PC-3 (cell line): ENCODE data around the gene TRIP11.

Experiments
- EZH2 ChIP-seq: fragments of 300-600 bp; sonication (generic); IDR thresholded peaks from one replicate; pipeline ENCODE4 v1.6.1; 2017; ENCODE audit warnings: antibody characterized with exemption, mild to moderate bottlenecking, low read length; ENCODE audit not compliant: unreplicated experiment
- TF ChIP-seq, protein P1 (sequence below): fragments of 300-600 bp; sonication (generic); conservative IDR thresholded peaks from 2 replicates; pipeline ENCODE4 v1.5.1; 2017; ENCODE audit warnings: antibody characterized with exemption, low read depth, mild to moderate bottlenecking, low read length

DNA sequence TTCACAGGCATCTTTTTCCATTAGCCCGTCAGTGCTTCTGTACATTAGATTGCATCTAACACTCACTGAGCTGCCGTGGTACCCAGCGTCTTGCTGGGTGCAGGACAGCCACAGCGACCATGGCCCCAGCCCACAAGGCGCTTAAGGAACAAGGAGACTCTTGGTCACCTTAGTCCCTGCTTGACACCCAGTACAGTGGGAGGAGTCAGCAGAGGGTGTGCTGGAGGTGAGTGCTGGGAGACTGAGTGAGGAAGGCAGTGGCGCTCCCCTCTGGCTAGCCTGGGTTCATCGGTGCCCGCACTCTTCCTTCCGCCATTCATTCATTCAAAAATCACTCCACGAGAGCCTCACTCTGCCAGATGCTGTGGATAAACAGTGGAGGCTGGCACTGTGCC is 114.1 kb downstream of the TRIP11 start:
- TF ChIP-seq, protein P1, sequence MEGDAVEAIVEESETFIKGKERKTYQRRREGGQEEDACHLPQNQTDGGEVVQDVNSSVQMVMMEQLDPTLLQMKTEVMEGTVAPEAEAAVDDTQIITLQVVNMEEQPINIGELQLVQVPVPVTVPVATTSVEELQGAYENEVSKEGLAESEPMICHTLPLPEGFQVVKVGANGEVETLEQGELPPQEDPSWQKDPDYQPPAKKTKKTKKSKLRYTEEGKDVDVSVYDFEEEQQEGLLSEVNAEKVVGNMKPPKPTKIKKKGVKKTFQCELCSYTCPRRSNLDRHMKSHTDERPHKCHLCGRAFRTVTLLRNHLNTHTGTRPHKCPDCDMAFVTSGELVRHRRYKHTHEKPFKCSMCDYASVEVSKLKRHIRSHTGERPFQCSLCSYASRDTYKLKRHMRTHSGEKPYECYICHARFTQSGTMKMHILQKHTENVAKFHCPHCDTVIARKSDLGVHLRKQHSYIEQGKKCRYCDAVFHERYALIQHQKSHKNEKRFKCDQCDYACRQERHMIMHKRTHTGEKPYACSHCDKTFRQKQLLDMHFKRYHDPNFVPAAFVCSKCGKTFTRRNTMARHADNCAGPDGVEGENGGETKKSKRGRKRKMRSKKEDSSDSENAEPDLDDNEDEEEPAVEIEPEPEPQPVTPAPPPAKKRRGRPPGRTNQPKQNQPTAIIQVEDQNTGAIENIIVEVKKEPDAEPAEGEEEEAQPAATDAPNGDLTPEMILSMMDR = no peak
- no peak for TF ChIP-seq EZH2
